NCI-H2171 treated with DMSO at 0.1 percent for 48 hours (cell line): ENCODE measurements around the gene TMPRSS3.

Experiments
- DNase-seq: peaks from one replicate; lab custom pipeline; 2025; lab: John Stamatoyannopoulos, UW

TMPRSS3 gene

GRCh38 chr21:42350318-42350910 is 45.4 kb downstream of the TMPRSS3 start:
- DNase-seq: peak; percentile 57

- DNase-seq: no peak
These were observed 46.2 kb downstream of the TMPRSS3 start for GRCh38 chr21:42349420-42350317.

GRCh38 chr21:42348762-42349161 is 47.1 kb downstream of the TMPRSS3 start:
- no peak for DNase-seq

GRCh38 chr21:42347601-42348327 is 48.1 kb downstream of the TMPRSS3 start:
- DNase-seq: no peak

- DNase-seq: no peak
These were observed 48.8 kb downstream of the TMPRSS3 start for GRCh38 chr21:42346866-42347600.

- no peak for DNase-seq
These were observed 49.4 kb downstream of the TMPRSS3 start for GRCh38 chr21:42346441-42346840.

- no peak for DNase-seq
These were observed 51.2 kb downstream of the TMPRSS3 start for GRCh38 chr21:42344631-42345030.

- DNase-seq: no peak
These were observed 51.8 kb downstream of the TMPRSS3 start for GRCh38 chr21:42343963-42344510.

GRCh38 chr21:42343556-42343955 is 52.3 kb downstream of the TMPRSS3 start:
- no peak for DNase-seq

GRCh38 chr21:42343101-42343500 is 52.8 kb downstream of the TMPRSS3 start:
- DNase-seq: no peak

- DNase-seq: no peak
These were observed 53.9 kb downstream of the TMPRSS3 start for GRCh38 chr21:42341776-42342542.

- DNase-seq: peak; percentile 43
These were observed 55.4 kb downstream of the TMPRSS3 start for GRCh38 chr21:42340187-42341050.

- no peak for DNase-seq
These were observed 56.8 kb downstream of the TMPRSS3 start for GRCh38 chr21:42338729-42339715.

- DNase-seq: peak; percentile 23
These were observed 57.8 kb downstream of the TMPRSS3 start for GRCh38 chr21:42337830-42338728.

GRCh38 chr21:42337276-42337675 is 58.6 kb downstream of the TMPRSS3 start:
- DNase-seq: no peak

GRCh38 chr21:42336054-42336453 is 59.8 kb downstream of the TMPRSS3 start:
- no peak for DNase-seq

GRCh38 chr21:42332557-42333317 is 63.1 kb downstream of the TMPRSS3 start:
- no peak for DNase-seq
